HL-60 (cell line): ENCODE results near the gene SH3D19.

Source experiments
- GABPA ChIP-seq: IDR thresholded peaks from 2 replicates; pipeline ENCODE4 v1.6.1; 2012; ENCODE audit warnings: low read depth
- POLR2AphosphoS5 ChIP-seq: IDR thresholded peaks from 2 replicates; pipeline ENCODE4 v1.6.1; 2012; ENCODE audit warnings: low read depth
- TF ChIP-seq, protein P1 (sequence below): IDR thresholded peaks from one replicate; pipeline ENCODE4 v1.5.1; 2011; ENCODE audit warnings: low read length, control low read depth, inconsistent platforms; ENCODE audit not compliant: insufficient read depth

DNA sequence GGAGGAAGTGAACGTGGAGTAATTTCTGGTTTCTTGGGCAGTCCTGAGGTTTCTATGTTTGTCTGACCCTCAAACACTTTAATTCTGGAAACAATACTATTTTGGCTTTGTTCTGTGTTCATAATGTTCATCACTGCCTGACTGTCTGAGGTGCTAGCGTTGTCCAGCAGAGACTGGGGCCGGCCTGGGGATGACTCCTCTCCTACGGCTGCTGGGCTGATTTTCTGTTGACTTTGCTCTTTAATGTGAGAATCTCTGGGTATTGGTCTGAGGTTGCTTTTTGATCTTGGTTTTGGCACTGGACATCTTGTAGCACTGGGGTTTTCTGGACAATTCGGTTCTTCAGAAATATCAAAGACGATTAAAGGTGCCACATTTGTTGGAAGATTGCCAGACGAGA lies 150.2 kb downstream of the SH3D19 start:
- TF ChIP-seq, protein P1, sequence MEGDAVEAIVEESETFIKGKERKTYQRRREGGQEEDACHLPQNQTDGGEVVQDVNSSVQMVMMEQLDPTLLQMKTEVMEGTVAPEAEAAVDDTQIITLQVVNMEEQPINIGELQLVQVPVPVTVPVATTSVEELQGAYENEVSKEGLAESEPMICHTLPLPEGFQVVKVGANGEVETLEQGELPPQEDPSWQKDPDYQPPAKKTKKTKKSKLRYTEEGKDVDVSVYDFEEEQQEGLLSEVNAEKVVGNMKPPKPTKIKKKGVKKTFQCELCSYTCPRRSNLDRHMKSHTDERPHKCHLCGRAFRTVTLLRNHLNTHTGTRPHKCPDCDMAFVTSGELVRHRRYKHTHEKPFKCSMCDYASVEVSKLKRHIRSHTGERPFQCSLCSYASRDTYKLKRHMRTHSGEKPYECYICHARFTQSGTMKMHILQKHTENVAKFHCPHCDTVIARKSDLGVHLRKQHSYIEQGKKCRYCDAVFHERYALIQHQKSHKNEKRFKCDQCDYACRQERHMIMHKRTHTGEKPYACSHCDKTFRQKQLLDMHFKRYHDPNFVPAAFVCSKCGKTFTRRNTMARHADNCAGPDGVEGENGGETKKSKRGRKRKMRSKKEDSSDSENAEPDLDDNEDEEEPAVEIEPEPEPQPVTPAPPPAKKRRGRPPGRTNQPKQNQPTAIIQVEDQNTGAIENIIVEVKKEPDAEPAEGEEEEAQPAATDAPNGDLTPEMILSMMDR, result no peak
- TF ChIP-seq POLR2AphosphoS5, result no peak
- no peak for TF ChIP-seq GABPA
